Measurements from ENCODE around the gene BCKDHA.
"Not testable (repeated sequence)": the region's sequence is repeated elsewhere in the genome, so short reads cannot be mapped to it uniquely, and the experiment has no call there.

Gene BCKDHA

DNA sequence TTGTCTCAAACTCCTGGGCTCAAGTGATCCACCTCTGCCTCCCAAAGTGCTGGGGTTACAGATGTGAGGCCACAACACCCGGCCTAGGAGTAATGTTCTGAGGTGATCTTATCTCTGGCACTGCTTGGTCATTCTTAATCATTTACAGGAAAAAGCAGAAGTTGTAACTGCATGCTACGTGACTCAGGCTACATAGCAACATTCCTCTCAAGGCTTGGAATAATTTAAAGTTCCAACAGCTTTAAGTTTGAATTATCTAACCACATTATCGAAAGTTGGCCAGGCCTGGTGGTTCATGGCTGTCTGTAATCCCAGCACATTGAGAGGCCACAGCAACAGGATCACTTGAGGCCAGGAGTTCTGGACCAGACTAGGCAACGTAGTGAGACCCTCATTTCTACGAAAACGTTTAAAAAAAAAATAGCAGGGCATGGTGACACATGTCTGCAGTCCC, 29.7 kb upstream of the BCKDHA start:
- DNase-seq = no peak

DNA sequence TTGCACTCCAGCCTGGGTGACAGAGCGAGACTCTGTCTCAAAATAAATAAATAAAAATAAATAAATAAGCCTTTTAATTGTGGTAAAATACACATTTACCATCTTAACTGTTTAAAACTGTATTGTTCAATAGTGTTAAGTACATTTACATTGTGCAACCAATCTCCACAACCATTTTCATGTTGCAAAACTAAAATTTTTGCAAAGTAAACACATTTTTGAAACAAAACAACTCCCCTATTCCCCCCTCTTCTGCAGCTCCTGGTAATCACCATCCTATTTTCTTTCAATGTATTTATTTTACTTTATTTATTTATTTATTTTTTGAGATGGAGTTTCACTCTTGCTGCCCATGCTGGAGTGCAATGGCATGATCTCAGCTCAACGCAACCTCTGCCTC, 27.8 kb upstream of the BCKDHA start:
- DNase-seq = no peak

DNA sequence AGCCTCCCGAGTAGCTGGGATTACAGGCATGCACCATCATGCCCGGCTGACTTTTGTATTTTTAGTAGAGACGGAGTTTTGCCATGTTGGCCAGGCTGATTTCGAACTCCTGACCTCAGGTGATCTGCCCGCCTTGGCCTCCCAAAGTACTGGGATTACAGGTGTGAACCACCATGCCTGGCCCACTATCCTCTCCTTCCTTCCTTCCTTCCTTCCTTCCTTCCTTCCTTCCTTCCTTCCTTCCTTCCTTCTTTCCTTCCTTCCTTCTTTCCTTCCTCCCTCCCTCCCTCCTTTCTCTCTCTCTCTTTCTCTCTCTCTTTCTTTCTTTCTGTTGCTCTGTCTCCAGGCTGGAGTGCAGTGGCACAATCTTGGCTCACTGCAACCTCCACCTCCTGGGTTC, 26.5 kb upstream of the BCKDHA start:
- not testable (repeated sequence) for DNase-seq

- no peak for DNase-seq
Measured at GRCh38 chr19:41371541-41371940, 26.1 kb upstream of the BCKDHA start.

DNA sequence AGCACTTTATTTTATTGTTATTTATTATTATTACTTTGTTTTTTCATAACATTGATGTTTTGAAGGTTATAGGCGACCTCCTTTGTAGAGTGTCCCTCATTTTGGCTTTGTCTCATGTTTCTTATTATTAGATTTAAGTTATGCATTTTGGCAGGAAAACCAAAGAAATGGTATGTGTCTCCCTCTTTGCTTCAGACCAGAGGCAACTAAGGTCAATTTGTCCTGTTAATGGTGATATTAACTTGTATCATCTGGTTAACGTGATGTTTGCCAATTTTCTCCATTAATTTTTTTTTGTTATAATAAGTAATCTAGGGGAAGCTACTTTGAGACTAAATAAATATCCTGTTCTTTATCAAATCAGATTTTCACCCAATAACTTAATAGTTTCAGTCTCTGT, 25.1 kb upstream of the BCKDHA start:
- DNase-seq = no peak

- DNase-seq = peak; percentile 97
Measured at GRCh38 chr19:41373993-41374392, 23.6 kb upstream of the BCKDHA start.

- DNase-seq = no peak
Measured at GRCh38 chr19:41376241-41376997, 21.2 kb upstream of the BCKDHA start, which contains the start of gene TMEM91. Gene TMEM91, plus strand, starts transcription at chr19:41376533. Its CDS starts 1,777 bp downstream, at chr19:41378310.

GRCh38 chr19:41376998-41377365, 20.6 kb upstream of the BCKDHA start:
- DNase-seq = no peak

DNA sequence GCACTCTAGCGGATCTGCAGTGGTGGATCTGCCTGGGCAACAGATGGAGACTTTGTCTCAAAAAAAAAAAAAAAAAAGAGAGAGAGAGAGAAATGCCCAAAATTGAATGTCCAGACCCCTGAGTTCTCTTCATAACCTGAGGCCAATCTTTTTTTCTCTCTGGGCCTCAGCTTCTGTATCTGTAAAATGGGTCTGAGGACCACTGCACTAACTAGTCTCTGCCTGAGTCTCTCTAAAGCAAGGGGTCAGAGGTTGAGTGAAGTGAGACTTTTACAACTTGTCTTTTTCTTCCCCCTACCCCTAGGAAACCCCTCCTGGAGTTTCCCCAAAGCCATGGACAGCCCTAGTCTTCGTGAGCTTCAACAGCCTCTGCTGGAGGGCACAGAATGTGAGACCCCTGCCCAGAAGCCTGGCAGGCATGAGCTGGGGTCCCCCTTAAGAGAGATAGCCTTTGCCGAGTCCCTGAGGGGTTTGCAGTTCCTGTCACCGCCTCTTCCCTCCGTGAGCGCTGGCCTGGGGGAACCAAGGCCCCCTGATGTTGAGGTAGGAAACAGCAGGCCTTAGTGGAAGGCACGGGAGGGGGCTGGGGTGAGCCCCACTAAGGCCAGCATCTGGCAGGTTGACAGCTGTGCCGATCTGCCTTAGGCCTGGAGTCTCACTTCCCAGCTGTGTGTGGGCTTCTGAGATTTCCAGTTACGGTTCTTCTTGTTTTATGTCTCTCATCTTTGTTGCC, 19.5 kb upstream of the BCKDHA start:
- no peak for DNase-seq

GRCh38 chr19:41381536-41381935, 16.1 kb upstream of the BCKDHA start:
- DNase-seq = not testable (repeated sequence)

- DNase-seq = no peak
Measured at GRCh38 chr19:41384351-41384750, 13.3 kb upstream of the BCKDHA start.

DNA sequence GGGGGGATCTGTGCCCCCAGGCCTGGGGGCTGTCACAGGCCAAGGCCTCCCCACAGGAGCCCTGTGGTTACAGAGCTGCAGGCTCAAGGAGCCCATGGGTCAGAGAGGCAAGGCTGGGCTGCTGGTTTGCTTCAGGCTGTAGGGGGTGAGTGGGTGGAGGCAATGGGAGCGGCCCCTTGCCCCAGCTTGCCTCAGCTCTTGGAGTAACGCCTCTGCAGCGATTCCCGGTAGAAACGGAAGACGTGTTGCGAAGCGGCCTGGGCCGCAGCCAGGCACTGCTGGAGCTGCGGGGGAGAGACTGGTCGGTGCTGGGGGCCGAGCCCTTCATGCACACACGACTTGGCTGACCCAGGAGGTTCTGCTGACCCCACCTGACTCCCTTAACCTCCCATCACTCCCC, 11.2 kb upstream of the BCKDHA start:
- no peak for DNase-seq

- DNase-seq = no peak
Measured at GRCh38 chr19:41391618-41392017, 6.0 kb upstream of the BCKDHA start.

- DNase-seq = no peak
Measured at GRCh38 chr19:41392775-41393174, 4.8 kb upstream of the BCKDHA start.

GRCh38 chr19:41395355-41395754, 2.3 kb upstream of the BCKDHA start:
- DNase-seq = no peak

DNA sequence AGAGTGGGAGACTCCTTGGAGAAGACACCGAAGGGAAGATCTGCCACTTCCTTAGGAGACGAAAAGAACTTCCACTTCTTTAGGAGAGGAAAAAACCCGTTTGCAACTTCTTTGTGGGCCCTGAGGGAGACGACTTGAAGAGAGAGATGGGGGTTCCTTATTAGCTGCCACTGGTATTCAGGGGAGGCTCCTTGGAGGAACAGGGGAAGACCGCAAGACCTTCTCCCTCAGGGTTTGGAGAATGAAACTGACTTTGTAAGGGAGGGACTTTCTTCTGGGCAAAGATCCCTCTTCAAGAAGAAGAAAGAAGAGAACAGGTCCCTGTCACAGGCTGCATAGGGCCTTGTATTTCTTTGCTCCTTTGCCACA, 416 bp downstream of the BCKDHA start:
- DNase-seq = no peak

DNA sequence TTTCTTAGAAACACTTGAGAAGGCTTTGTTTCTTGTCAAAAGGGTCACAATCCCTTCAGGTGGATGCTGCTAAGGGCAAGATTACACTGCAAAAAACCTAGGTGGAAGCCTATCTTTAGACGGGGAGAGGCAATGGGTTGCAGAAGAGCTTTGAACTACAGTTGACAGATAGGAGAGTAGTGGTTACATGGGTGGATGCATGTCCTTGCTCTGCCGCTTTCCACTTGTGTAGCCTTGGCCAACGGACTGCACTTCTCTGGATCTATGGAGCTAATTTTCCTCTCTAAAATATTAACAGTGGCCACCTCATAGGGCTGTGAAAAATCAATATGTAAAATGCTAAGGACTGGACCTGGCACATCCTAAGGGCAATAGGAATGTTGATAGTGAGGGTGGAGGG, 980 bp downstream of the BCKDHA start:
- DNase-seq = no peak

GRCh38 chr19:41399091-41399490, 1.5 kb downstream of the BCKDHA start:
- DNase-seq = no peak

- DNase-seq = no peak
Measured at GRCh38 chr19:41399525-41399924, 1.9 kb downstream of the BCKDHA start.

GRCh38 chr19:41401483-41401882, 3.9 kb downstream of the BCKDHA start:
- DNase-seq = no peak

DNA sequence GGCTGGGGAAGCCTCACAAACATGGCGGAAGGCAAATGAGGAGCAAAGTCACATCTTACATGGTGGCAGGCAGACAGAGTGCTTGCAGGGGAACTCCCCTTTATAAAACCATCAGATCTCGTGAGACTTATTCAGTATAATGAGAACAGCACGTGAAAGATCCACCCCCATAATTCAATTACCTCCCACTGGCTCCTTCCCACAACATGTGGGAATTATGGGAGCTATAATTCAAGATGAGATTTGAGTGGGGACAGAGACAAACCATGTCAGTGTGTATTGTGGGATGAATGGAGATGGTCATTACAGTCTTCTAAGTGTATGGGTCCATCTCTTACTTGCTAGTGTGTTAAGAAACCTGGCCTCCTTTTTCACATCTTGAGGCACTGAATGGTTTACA, 4.4 kb downstream of the BCKDHA start:
- no peak for DNase-seq

DNA sequence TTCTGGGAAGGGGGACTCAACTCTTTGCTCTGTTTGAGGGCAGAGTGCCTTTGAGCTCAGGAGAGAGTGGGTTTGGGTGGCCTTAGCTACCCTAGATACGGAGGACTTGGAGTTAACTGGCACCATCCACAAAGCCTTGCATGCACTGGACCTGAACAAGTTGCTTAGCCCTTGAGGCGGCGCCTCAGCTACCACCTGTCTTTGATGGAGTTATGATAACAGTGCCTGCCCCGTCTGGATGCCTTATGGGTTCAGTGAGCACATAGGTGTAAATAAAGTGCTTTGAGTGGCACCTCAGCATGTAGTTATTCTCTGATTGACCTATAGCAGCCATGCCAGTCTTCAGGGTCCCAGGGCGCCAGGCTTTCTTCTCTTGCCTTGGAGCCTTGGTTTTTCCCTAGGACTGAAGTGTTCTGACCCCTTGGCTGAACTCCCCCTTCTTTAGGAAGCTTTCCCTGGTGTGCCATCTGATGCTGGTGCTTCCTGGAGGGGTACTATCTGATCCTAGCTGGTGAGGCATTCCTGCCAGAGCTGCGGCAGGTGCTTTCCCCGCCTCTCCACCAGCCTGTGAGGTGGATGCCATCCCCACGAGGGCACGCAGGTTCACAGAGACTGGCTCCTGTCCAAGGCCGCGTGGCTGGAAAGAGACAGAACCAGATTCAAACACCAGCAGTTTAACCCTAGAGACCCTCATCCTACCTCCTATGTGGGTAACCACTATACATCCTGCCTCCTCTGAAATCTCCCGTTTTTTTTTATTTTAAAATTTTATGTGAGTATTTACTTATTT, 5.8 kb downstream of the BCKDHA start:
- peak; percentile 44 for DNase-seq

- DNase-seq = no peak
Measured at GRCh38 chr19:41405776-41406175, 8.2 kb downstream of the BCKDHA start.

GRCh38 chr19:41407271-41407670, 9.7 kb downstream of the BCKDHA start:
- no peak for DNase-seq

Measured in NCI-H2171 treated with DMSO at 0.1 percent for 48 hours (cell line).